ENCODE results near the gene PRL. TPM values are rescaled to one million over a fixed set of nuclear protein-coding genes. Genes with fewer than 3 reads are reported as not detected.

Gene PRL
- total RNA-seq, 4 donors from 2014 or later, result 0.33 TPM; not detected in 3

DNA sequence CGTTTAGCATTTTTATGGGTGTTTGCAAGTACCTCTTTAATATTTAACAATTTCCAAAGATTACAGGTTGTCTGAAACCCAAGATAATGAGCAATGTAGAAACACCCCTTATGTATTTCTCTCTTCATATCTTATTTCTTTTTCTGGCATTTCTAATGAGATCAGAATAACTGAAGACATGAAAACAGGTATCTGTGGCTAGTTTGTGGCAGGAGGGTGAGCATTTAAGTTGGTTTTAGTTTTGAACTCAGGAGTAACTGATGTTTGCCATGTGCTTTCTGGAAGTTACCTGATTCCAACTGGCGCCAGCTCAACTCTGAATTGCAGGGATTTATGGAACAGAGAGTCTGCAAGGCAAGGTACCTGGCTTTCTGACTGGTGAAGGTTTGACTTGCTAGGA is 35.4 kb upstream of the PRL start:
- DNase-seq (ENCODE audit: extremely low spot score), result no peak
- intact Hi-C loops (cut with DNase I), result no loop called here
- no peaks in the 10 kb centered on the region for H3K36me3 ChIP-seq
- H3K27me3 ChIP-seq, result no peaks in the 10 kb centered on the region
- H3K9me3 ChIP-seq, result no peaks in the 10 kb centered on the region
- no peak overlapping the region for H3K27ac ChIP-seq (replicated peaks in 1 of 4)
- 83% methylated on average over 2 of the region's 2 CpGs for WGBS
- H3K4me1 ChIP-seq, result no peaks in the 10 kb centered on the region
- TF ChIP-seq CTCF (IDR thresholded peaks at IDR 0.05), result no peak
- no peak for TF ChIP-seq EP300 (IDR thresholded peaks at IDR 0.05)
- TF ChIP-seq POLR2AphosphoS5 (IDR thresholded peaks at IDR 0.05), result no peak
- no peak for TF ChIP-seq POLR2A (IDR thresholded peaks at IDR 0.05; ENCODE audit: low read depth)
- no peak overlapping the region for H3K4me3 ChIP-seq

DNA sequence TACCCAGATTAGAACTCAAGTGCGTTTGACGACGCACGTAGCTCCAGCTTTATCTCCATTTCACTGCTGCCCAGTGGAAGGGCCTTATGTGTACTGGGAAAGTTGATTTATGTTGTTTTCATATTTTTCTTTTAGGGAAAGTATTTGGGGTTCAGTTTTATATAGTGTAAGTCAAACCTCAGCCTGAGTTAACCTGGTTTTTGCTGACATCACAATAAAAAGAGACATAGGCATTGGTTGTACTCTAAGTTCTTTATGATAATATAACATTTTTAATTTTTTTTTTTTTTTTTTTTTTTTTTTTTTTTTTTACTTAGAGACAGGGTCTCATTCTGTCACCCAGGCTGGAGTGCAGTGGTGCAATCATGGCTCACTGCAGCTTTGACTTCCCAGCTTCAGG is 34.1 kb upstream of the PRL start:
- Histone ChIP-seq H3K4me3 (no peak overlapping the region), H3K4me1 (no peaks in the 10 kb centered on the region), H3K9me3 (no peaks in the 10 kb centered on the region), H3K36me3 (no peaks in the 10 kb centered on the region), H3K27ac (replicated peaks in 1 of 4) (no peak overlapping the region), H3K27me3 (no peaks in the 10 kb centered on the region)
- WGBS, result 100% methylated on average over 4 of the region's 4 CpGs
- intact Hi-C loops (cut with DNase I), result no loop called here
- no peak for DNase-seq (ENCODE audit: extremely low spot score)
- TF ChIP-seq EP300 (IDR thresholded peaks at IDR 0.05), result no peak
- TF ChIP-seq POLR2A (IDR thresholded peaks at IDR 0.05; ENCODE audit: low read depth), result no peak
- no peak for TF ChIP-seq POLR2AphosphoS5 (IDR thresholded peaks at IDR 0.05)
- no peak for TF ChIP-seq CTCF (IDR thresholded peaks at IDR 0.05)

- TF ChIP-seq POLR2A (IDR thresholded peaks at IDR 0.05; ENCODE audit: low read depth) (no peak), CTCF (IDR thresholded peaks at IDR 0.05) (no peak), EP300 (IDR thresholded peaks at IDR 0.05) (no peak), POLR2AphosphoS5 (IDR thresholded peaks at IDR 0.05) (no peak)
- Histone ChIP-seq H3K36me3 (no peaks in the 10 kb centered on the region), H3K4me1 (no peaks in the 10 kb centered on the region), H3K27ac (replicated peaks in 1 of 4) (no peak overlapping the region), H3K9me3 (no peaks in the 10 kb centered on the region), H3K4me3 (no peak overlapping the region), H3K27me3 (no peaks in the 10 kb centered on the region)
- intact Hi-C loops (cut with DNase I), result no loop called here
- DNase-seq (ENCODE audit: extremely low spot score), result no peak
- WGBS, result 85% methylated on average over 5 of the region's 5 CpGs
Measured at GRCh38 chr6:22328474-22328873, 31.6 kb upstream of the PRL start.

DNA sequence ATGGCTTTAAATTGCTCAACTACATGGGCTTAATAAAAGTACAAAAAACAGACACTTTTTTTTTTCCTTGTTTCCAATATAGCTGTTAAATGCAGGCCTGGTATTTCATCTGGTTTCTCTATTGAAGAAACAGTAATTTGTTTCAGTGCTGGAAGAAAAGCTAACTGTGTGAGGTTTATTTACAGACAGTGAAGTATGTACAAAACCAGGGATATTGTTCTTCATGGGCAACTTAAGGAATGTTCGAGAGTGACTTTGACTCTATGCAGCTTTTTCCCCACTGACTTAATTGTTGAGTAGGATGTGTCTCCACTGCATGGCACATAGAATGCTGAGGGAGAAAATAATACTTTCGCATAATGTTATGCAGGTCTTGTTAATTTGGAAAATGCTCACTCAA is 31.0 kb upstream of the PRL start:
- TF ChIP-seq POLR2A (IDR thresholded peaks at IDR 0.05; ENCODE audit: low read depth) (no peak), EP300 (IDR thresholded peaks at IDR 0.05) (no peak), CTCF (IDR thresholded peaks at IDR 0.05) (no peak), POLR2AphosphoS5 (IDR thresholded peaks at IDR 0.05) (no peak)
- Histone ChIP-seq H3K27me3 (no peaks in the 10 kb centered on the region), H3K9me3 (no peaks in the 10 kb centered on the region), H3K4me1 (peaks cover 0 to 2% (median under 1%) of the 10 kb centered on the region in 4 donors), H3K27ac (replicated peaks in 1 of 4) (no peak overlapping the region), H3K36me3 (no peaks in the 10 kb centered on the region), H3K4me3 (no peak overlapping the region)
- DNase-seq (ENCODE audit: extremely low spot score), result no peak
- intact Hi-C loops (cut with DNase I), result no loop called here
- WGBS, result 82% methylated on average over 2 of the region's 2 CpGs

DNA sequence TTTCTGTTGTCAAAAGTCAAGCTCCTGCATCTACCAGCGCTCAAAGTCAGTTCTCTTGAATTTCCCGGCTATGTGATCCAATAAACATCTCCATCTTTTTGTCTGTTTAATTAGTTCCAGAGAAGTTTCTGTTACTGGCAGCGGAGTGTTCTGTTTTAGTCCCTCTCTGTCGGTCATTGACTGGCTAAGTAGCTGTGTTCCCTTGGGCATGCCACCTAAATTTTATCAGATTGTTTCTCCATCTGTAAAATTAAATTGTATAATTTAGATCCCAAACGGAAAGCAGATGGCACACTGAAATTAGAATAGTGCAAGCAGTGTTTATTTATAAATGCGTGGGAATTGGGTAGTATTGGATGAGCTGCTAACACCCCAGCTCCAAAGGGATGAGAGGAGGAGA is 29.7 kb upstream of the PRL start:
- H3K27me3 ChIP-seq, result no peaks in the 10 kb centered on the region
- no peaks in the 10 kb centered on the region for H3K9me3 ChIP-seq
- intact Hi-C loops (cut with DNase I), result no loop called here
- H3K36me3 ChIP-seq, result no peaks in the 10 kb centered on the region
- TF ChIP-seq EP300 (IDR thresholded peaks at IDR 0.05), result no peak
- TF ChIP-seq POLR2A (IDR thresholded peaks at IDR 0.05; ENCODE audit: low read depth), result no peak
- no peak for TF ChIP-seq CTCF (IDR thresholded peaks at IDR 0.05)
- no peak for TF ChIP-seq POLR2AphosphoS5 (IDR thresholded peaks at IDR 0.05)
- no peak overlapping the region for H3K27ac ChIP-seq (replicated peaks in 1 of 4)
- WGBS, result 90% methylated on average over 6 of the region's 6 CpGs
- no peak overlapping the region for H3K4me3 ChIP-seq
- peaks cover 0 to 14% (median 13%) of the 10 kb centered on the region in 4 donors for H3K4me1 ChIP-seq
- DNase-seq (ENCODE audit: extremely low spot score), result no peak
